GF-D8 (cell line): ENCODE results near the gene EIF4A2.
A peak's percentile ranks its signal among the peaks of the same experiment; 100 is the strongest.
"Not testable (repeated sequence)": the region's sequence is repeated elsewhere in the genome, so short reads cannot be mapped to it uniquely, and the experiment has no call there.

Experiments used
- DNase-seq: peaks from one replicate; lab custom pipeline; 2025; lab: John Stamatoyannopoulos, UW

EIF4A2 gene

DNA sequence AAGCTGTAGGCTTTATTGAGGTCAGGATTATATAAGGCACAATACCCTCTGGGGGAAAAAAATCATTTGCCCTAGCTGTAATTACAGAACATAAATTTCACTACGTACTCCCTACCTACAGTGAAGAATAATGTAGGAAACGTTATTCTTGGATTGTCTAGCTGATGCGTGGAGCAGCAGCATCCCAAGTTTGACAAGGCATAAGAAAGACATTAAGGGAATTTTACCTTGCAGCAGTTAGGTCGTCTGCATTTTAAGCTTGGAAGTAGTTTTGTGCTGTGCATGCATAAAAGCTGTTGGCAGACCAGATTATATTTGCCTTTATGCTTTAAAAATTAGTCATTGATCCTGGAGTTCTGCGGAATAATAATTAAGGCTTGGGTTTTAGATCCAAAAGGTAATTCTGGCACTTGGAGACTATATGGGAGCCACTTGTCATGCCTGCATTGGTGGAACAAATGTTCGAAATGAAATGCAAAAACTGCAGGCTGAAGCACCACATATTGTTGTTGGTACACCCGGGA, 2.2 kb downstream of the EIF4A2 start:
- no peak for DNase-seq

- DNase-seq: no peak
Observed at GRCh38 chr3:186786922-186787321, 3.5 kb downstream of the EIF4A2 start.

DNA sequence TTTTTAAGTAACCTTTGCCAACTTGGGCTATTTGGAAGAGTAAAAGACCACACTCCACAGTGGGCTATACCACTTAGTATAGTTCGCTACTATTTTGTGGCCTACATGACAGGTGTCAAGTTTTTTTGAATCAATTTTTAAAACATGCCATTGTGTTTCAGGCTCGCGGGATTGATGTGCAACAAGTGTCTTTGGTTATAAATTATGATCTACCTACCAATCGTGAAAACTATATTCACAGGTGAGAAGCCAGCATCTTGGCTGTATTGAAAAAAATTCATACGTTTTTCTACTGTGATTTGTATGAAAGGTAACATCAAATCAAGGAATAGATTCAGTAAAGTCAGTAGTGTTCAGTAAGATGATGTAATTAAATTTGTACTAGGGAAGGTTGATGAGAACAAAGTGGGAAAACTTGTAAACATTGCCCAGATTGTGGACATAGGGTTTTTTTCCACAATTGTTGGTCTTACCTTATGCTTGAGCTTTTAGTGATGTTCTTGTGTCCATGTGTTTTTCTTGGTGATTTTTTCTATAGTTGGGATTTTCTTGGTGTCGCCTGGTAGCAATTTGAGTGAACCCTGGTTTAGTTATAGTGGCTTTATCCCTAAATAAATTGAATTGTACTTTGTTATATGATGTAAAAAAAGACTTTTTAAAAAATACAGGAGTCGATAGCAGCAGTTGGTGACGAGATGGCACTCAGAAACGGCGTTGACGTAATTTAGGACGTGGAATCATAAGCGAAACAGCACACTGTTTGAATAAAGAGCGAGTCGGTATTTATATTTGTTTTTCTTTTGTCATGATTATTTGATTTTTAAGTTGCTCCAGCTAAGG, 4.5 kb downstream of the EIF4A2 start:
- no peak for DNase-seq

DNA sequence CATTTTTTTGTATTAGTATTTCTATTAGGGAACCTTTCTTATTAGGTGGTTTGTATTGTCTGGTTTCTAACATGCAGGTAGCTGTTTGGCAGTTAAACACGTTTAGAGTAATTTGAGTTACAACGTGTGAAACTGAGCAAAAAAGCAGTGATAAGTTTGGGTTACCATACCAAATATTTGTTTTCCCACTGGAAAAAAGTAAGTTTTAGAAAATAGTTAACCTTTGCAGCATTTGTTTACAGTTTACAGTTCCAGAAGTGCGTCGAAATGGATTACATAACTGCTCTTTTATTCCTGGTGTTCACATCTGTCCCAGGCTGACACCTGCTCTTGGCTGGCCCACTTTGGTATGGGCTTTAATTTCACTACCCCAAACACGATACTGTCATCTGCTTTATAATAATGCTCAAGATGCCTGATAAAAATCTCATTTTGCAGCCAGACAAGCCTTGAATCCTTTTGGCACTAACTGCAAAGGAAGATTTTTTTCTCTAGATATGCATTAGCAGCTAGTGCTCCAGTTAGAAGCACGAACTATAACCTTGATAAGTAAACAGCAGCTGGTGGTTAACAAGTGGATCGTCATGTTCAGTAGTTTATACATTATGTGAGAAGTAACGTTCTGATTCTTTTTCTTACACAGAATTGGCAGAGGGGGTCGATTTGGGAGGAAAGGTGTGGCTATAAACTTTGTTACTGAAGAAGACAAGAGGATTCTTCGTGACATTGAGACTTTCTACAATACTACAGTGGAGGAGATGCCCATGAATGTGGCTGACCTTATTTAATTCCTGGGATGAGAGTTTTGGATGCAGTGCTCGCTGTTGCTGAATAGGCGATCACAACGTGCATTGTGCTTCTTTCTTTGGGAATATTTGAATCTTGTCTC, 5.3 kb downstream of the EIF4A2 start:
- no peak for DNase-seq

- no peak for DNase-seq
Observed at GRCh38 chr3:186789554-186790260, 6.3 kb downstream of the EIF4A2 start.

DNA sequence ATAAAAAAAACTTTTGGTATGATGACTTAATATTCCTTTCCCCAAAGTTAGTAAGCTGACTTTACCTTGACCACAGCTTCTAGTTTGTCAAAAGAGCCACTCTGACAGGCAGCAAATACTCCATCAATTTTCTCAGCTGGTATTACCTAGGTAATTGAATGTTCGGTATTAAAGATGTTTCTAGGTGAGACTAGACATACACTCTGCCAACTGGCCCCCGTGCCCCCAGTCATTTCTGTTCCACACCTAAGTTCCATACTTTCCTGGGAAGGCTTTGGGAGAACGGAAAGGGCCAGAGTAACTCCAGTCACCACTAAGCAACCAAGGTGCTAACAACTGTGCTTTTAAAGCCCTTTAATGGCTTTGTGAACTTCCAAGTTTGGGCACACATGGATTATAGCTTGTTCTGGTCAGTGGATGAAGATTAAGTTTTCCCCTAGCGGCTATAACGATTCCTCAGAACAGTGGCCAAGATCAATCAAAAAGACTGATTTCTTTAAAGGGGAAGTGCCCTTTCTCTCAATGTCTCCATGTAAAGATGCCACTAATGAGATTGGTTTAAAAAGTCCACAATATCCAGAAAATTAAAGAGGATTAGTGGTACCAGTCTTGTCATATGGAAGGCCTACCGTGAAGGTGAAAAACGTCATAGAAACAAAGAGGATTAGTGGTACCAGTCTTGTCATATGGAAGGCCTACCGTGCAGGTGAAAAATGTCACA, 7.0 kb downstream of the EIF4A2 start:
- no peak for DNase-seq

- no peak for DNase-seq
Observed at GRCh38 chr3:186798239-186798874, 15.0 kb downstream of the EIF4A2 start.

- DNase-seq: no peak
Observed at GRCh38 chr3:186800285-186800684, 16.9 kb downstream of the EIF4A2 start.

GRCh38 chr3:186802701-186803100, 19.3 kb downstream of the EIF4A2 start:
- no peak for DNase-seq

DNA sequence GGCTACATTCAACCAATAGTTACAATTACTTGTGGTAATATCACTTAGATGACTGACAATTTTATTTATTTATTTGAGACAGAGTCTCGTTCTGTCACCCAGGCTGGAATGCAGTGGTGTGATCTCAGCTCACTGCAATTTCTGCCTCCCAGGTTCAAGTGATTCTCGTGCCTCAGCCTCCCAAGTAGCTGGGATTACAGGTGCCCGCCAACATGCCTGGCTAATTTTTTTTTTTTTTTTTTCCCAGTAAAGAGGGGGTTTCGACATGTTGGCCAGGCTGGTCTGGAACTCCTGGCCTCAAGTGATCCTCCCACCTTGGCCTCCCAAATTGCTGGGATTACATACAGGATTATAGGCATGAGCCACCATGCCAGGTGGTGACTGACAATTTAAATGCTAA, 20.1 kb downstream of the EIF4A2 start:
- DNase-seq: not testable (repeated sequence)

GRCh38 chr3:186806089-186807055, 23.0 kb downstream of the EIF4A2 start, which contains the start of gene RFC4:
Gene RFC4 (minus strand): TSS chr3:186806482. CDS start chr3:186804713, 1,769 bp downstream.
- peak; percentile 42 for DNase-seq

DNA sequence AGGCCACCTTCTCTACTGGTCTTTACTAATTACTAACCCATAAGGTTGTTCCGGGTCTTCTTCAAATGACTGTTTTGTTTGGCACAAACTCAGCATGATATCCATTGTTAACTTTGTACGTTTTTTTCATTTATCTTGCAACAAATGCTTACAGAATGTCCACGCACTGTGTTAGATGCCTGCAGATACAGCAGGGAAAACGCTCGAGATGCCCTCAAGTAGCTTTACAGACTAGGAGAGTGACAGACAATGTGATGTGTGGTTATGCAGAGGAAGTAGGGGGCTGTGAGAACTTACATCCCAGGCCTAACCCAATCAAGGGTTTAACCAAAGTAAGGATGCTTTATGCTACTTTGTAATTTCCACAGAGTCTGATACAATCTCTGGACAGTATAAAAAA, 23.9 kb downstream of the EIF4A2 start:
- DNase-seq: no peak

DNA sequence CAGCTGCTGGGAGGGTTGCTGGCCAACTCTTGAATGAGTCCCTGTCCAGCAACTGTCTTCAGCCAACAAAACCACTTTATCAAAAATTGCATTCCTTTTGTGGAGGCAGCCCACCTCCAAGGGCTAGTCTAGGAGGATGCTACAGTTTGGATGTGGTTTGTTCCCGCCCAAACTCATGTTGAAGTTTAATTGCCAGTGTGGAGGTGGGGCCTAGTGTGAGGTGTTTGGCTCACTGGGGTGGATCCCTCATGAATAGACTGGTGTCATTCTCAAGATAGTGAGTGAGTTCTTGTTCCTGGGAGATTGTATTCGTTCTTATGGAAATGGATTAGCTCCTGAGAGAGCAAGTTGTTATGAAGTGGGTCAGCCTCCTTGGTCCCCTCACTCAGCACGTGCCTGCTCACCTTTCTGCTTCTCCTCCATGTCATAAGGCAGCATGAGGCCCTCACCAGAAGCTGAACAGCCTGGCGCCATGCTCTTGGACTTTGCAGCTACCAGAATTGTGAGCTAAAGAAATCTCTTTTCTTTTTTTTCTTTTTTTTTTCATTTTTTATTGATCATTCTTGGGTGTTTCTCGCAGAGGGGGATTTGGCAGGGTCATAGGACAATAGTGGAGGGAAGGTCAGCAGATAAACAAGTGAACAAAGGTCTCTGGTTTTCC, 27.1 kb downstream of the EIF4A2 start:
- no peak for DNase-seq

- DNase-seq: not testable (repeated sequence)
Observed at GRCh38 chr3:186811313-186811712, 27.9 kb downstream of the EIF4A2 start.

- no peak for DNase-seq
Observed at GRCh38 chr3:186814100-186814499, 30.7 kb downstream of the EIF4A2 start.

DNA sequence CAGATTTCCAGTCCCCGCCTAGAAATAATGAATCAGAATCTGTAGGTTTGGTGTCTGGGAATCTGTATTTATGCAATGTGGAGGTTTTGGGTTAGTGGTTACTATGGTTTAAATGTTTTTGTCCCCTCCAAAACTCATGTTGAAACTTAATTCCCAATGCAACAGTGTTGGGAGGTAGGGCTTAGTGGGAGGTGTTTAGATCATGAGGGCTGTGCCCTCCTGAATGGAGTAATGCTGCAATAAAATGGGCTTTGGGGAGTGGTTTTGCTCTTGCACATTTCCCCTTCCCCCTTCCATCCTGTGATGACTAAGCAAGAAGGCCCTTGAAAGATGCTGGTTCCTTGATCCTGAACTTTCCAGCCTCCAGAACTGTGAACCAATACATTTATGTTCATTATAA, 32.1 kb downstream of the EIF4A2 start:
- peak; percentile 84 for DNase-seq

DNA sequence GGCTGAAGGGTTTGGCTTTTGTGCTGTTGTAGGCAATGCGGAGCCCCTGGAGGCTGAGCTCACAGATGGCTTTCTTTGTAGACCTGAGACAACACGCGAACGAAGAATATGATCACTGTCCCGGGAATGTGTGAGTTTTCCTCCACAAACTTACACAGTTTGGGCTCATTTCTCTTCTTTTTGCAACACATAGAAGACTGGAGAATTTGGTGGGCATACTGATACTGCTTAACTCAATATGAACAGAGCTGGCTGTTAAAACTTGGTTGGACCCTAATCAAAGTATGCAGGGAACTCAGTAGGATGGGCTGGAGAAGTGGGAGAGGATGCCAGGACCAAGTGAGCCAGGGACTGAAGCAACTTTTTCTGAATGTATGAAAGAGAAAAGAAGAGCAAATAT, 35.1 kb downstream of the EIF4A2 start:
- DNase-seq: no peak

GRCh38 chr3:186818956-186819355, 35.6 kb downstream of the EIF4A2 start:
- no peak for DNase-seq
